Esophagus muscularis mucosa (tissue), 4 donors: ENCODE results near the gene SHB.

ENCODE experiments used
- EP300 ChIP-seq: sonication (generic); formaldehyde crosslinking; IDR thresholded peaks from one replicate; pipeline ENCODE4 v1.6.1; 2017; ENCODE audit warnings: antibody characterized with exemption
- POLR2A ChIP-seq: fragments of 450-650 bp; IDR thresholded peaks from one replicate; pipeline ENCODE4 v1.6.1; 2017; ENCODE audit warnings: antibody characterized with exemption, moderate library complexity, mild to moderate bottlenecking, low read depth
- TF ChIP-seq, protein P1 (sequence below), 3 experiments: fragments of 200-600 bp in 2 of 3; fragments of 450-650 bp in 1 of 3; sonication (generic) in 2 of 3; IDR thresholded peaks; one replicate each; pipeline ENCODE4 v1.5.1; 2017 to 2019; ENCODE audit warnings: antibody characterized with exemption in 3 of 3, mild to moderate bottlenecking in 2 of 3, moderate library complexity in 1 of 3

- TF ChIP-seq, protein P1, sequence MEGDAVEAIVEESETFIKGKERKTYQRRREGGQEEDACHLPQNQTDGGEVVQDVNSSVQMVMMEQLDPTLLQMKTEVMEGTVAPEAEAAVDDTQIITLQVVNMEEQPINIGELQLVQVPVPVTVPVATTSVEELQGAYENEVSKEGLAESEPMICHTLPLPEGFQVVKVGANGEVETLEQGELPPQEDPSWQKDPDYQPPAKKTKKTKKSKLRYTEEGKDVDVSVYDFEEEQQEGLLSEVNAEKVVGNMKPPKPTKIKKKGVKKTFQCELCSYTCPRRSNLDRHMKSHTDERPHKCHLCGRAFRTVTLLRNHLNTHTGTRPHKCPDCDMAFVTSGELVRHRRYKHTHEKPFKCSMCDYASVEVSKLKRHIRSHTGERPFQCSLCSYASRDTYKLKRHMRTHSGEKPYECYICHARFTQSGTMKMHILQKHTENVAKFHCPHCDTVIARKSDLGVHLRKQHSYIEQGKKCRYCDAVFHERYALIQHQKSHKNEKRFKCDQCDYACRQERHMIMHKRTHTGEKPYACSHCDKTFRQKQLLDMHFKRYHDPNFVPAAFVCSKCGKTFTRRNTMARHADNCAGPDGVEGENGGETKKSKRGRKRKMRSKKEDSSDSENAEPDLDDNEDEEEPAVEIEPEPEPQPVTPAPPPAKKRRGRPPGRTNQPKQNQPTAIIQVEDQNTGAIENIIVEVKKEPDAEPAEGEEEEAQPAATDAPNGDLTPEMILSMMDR (IDR thresholded peaks at IDR 0.05), result no peak
- TF ChIP-seq POLR2A, result no peak
- TF ChIP-seq EP300, result no peak
These were observed 31.1 kb downstream of the SHB start for GRCh38 chr9:38037981-38038306.
